HCT116 (cell line): ENCODE results near the gene ID3. TPM values are rescaled to one million over a fixed set of nuclear protein-coding genes. Genes with fewer than 3 reads are reported as not detected.

Experiments
- ATAC-seq: fragments of 200-7000 bp; cut with Tn5 transposase; 2 replicates; pipeline ENCODE4 v1.9.1; 2020; ENCODE audit warnings: mild to moderate bottlenecking, moderate library complexity
- BruUV-seq: library from RNA; stranded (reverse); fragments of 400-500 nt; replicated peaks from 2 replicates; lab custom pipeline; 2021; lab: Mats Ljungman, UMichigan
- CTCF ChIA-PET: fragments of 300-600 bp; sonication (Branson Sonifier 250); formaldehyde crosslinking; loops from one replicate; lab custom pipeline; 2021; ENCODE audit warnings: antibody characterized with exemption; lab: Charles Lee
- POLR2A ChIA-PET: fragments of 300-600, 350-600 bp; sonication (Branson Sonifier 250); formaldehyde crosslinking; loops from one replicate; lab custom pipeline; 2021; ENCODE audit warnings: antibody characterized with exemption; lab: Charles Lee
- RAD21 ChIA-PET, 2 experiments: fragments of 300-600 bp; sonication (Branson Sonifier 250); formaldehyde crosslinking; loops; one replicate each; lab custom pipeline; 2023; ENCODE audit warnings: low total read pairs in 2 of 2; ENCODE audit not compliant: uncharacterized antibody in 2 of 2, unreplicated experiment in 2 of 2, low non-redundant PET in 1 of 2; lab: Charles Lee
- DNase-seq: peaks from one replicate; pipeline ENCODE4 v3.0.0-alpha.2; 2010; ENCODE audit warnings: low read depth, low spot score
- H2AFZ ChIP-seq: fragments of 200-600 bp; shearing (Covaris generic), sonication (generic); 2 replicates; pipeline ENCODE4 v1.6.1; 2017; ENCODE audit warnings: low read depth, mixed run types, mixed read lengths, antibody characterized with exemption, low read length; ENCODE audit not compliant: poor library complexity, severe bottlenecking
- H3K27ac ChIP-seq: 2 replicates; pipeline ENCODE4 v1.5.1; 2012; ENCODE audit warnings: low read depth, low read length
- H3K27me3 ChIP-seq: fragments of 200-600 bp; sonication (generic); 2 replicates; pipeline ENCODE4 v1.6.1; 2016; ENCODE audit warnings: mixed run types, low read length, mixed read lengths; ENCODE audit not compliant: insufficient read depth
- H3K36me3 ChIP-seq, 2 experiments: fragments of 200-500 bp in 1 of 2; fragments of 200-600 bp in 1 of 2; sonication (Bioruptor generic) in 1 of 2; sonication (generic) in 1 of 2; 2 replicates each; pipeline versions ENCODE4 v1.5.1 to v1.6.1; 2014 to 2016; ENCODE audit warnings: low read length in 2 of 2, inconsistent platforms in 1 of 2, mixed read lengths in 1 of 2, mixed run types in 1 of 2; ENCODE audit not compliant: insufficient read depth in 2 of 2, control insufficient read depth in 1 of 2
- H3K4me1 ChIP-seq, 2 experiments: fragments of 200-600 bp in 1 of 2; sonication (generic) in 1 of 2; 2 replicates each; pipeline versions ENCODE4 v1.5.1 to v1.6.1; 2012 to 2017; ENCODE audit warnings: low read length in 2 of 2, inconsistent platforms in 1 of 2, mild to moderate bottlenecking in 1 of 2, mixed read lengths in 1 of 2, mixed run types in 1 of 2, moderate library complexity in 1 of 2; ENCODE audit not compliant: insufficient read depth in 2 of 2, control insufficient read depth in 1 of 2
- H3K4me2 ChIP-seq: fragments of 200-600 bp; sonication (generic); 2 replicates; pipeline ENCODE4 v1.6.1; 2017; ENCODE audit warnings: mixed run types, low read length, mixed read lengths
- H3K4me3 ChIP-seq, 2 experiments: fragments of 200-600 bp in 1 of 2; sonication (generic) in 1 of 2; replicated peaks in 1 of 2; 2 replicates each; pipeline ENCODE4 v1.5.1; 2011 to 2016; ENCODE audit warnings: low read length in 2 of 2, control low read depth in 1 of 2, low read depth in 1 of 2, mild to moderate bottlenecking in 1 of 2, mixed read lengths in 1 of 2, mixed run types in 1 of 2
- H3K79me2 ChIP-seq: fragments of 200-600 bp; sonication (generic); 2 replicates; pipeline ENCODE4 v1.6.1; 2017; ENCODE audit warnings: mild to moderate bottlenecking, mixed run types, low read length, moderate library complexity, mixed read lengths; ENCODE audit not compliant: insufficient read depth
- H3K9ac ChIP-seq: fragments of 200-600 bp; sonication (generic); 2 replicates; pipeline ENCODE4 v1.6.1; 2016; ENCODE audit warnings: low read length, mixed read lengths
- H3K9me2 ChIP-seq: fragments of 200-600 bp; sonication (generic), shearing (Covaris generic); 2 replicates; pipeline ENCODE4 v1.6.1; 2017; ENCODE audit warnings: mixed run types, mild to moderate bottlenecking, moderate library complexity; ENCODE audit not compliant: insufficient read depth
- H3K9me3 ChIP-seq, 2 experiments: fragments of 200-500 bp in 1 of 2; fragments of 200-600 bp in 1 of 2; sonication (Bioruptor generic) in 1 of 2; sonication (generic) in 1 of 2; 2 replicates each; pipeline ENCODE4 v1.6.1; 2014 to 2017; ENCODE audit warnings: low read length in 2 of 2, mixed read lengths in 2 of 2, inconsistent platforms in 1 of 2, low read depth in 1 of 2, mild to moderate bottlenecking in 1 of 2, mixed run types in 1 of 2, moderate library complexity in 1 of 2; ENCODE audit not compliant: control insufficient read depth in 1 of 2, insufficient read depth in 1 of 2
- H4K20me1 ChIP-seq: fragments of 200-600 bp; sonication (generic), shearing (Covaris generic); 2 replicates; pipeline ENCODE4 v1.6.1; 2017; ENCODE audit warnings: mixed run types, mild to moderate bottlenecking, moderate library complexity; ENCODE audit not compliant: insufficient read depth
- CBX3 ChIP-seq: IDR thresholded peaks from 2 replicates; pipeline ENCODE4 v1.6.1; 2012; ENCODE audit warnings: low read depth
- EGR1 ChIP-seq: IDR thresholded peaks from 2 replicates; pipeline ENCODE4 v1.6.1; 2012; ENCODE audit warnings: low read depth
- FOSL1 ChIP-seq: IDR thresholded peaks from 2 replicates; pipeline ENCODE4 v1.6.1; 2012; ENCODE audit warnings: low read depth
- POLR2AphosphoS5 ChIP-seq: IDR thresholded peaks from 2 replicates; pipeline ENCODE4 v1.6.1; 2011; ENCODE audit warnings: mild to moderate bottlenecking, low read depth, low read length, moderate library complexity
- RAD21 ChIP-seq: IDR thresholded peaks from 2 replicates; pipeline ENCODE4 v1.6.1; 2012; ENCODE audit warnings: low read depth, mild to moderate bottlenecking
- SIN3A ChIP-seq: IDR thresholded peaks from 2 replicates; pipeline ENCODE4 v1.6.1; 2012; ENCODE audit warnings: low read depth
- SP1 ChIP-seq: IDR thresholded peaks from 2 replicates; pipeline ENCODE4 v1.6.1; 2012; ENCODE audit warnings: low read depth
- TCF7L2 ChIP-seq: IDR thresholded peaks from 2 replicates; pipeline ENCODE4 v1.7.0; 2011; ENCODE audit warnings: borderline replicate concordance, inconsistent platforms; ENCODE audit not compliant: insufficient read depth, insufficient read length; ENCODE audit errors: extremely low read depth
- ZFX ChIP-seq: fragments of 450-650 bp; IDR thresholded peaks from 2 replicates; pipeline ENCODE4 v1.6.1; 2017
- intact Hi-C: fragments of 100-400 bp; cut with micrococcal nuclease; formaldehyde crosslinking; loops from 2 replicates; pipeline ENCODE4 v1.10.0; 2022
- total RNA-seq: library from RNA; stranded (reverse); gene quantifications from one replicate; pipeline ENCODE4 v1.2.1, GENCODE V29; 2021; ENCODE audit not compliant: unreplicated experiment
- TF ChIP-seq, protein P1 (sequence below): IDR thresholded peaks from 2 replicates; pipeline ENCODE4 v1.6.1; 2012; ENCODE audit warnings: low read depth
- TF ChIP-seq, protein P2 (sequence below): IDR thresholded peaks from 2 replicates; pipeline ENCODE4 v1.6.1; 2011; ENCODE audit warnings: mild to moderate bottlenecking, low read length, moderate library complexity; ENCODE audit not compliant: insufficient replicate concordance; ENCODE audit errors: extremely low read depth
- TF ChIP-seq, protein P3 (sequence below): IDR thresholded peaks from 2 replicates; pipeline ENCODE4 v1.6.1; 2012

The ID3 gene
- total RNA-seq, 1 experiment from 2014 or later = 183 TPM

DNA sequence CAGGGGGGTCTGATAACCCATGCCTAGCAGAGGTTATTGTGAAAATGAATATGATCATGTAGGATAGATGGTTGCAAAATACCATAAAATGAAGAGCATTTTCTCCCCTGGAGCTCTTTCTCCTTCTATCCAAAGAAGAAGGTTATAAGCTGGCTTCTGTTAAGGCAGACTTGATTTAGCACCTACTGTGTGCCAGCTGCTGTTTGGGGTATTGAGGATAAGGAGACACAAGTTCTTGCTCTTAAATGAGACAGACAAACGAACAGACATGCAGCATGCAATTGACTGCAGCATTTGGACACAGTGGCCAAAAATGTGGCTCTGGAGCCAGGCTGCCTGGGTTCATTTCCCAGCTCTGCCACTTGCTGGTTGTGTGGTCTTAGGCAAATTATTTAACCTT, 39.8 kb upstream of the ID3 start:
- CTCF ChIA-PET = interaction anchor here (0.6 to 1.3 kb wide), 2 partner anchors 36 to 59 kb away, joined by 3 to 4 read pairs; no protein-coding TSS in a partner anchor
- no peak for TF ChIP-seq TCF7L2
- no peak for TF ChIP-seq SP1
- no peak for TF ChIP-seq ZFX
- TF ChIP-seq EGR1 = no peak
- TF ChIP-seq FOSL1 = no peak
- TF ChIP-seq RAD21 = no peak
- TF ChIP-seq, protein P1, sequence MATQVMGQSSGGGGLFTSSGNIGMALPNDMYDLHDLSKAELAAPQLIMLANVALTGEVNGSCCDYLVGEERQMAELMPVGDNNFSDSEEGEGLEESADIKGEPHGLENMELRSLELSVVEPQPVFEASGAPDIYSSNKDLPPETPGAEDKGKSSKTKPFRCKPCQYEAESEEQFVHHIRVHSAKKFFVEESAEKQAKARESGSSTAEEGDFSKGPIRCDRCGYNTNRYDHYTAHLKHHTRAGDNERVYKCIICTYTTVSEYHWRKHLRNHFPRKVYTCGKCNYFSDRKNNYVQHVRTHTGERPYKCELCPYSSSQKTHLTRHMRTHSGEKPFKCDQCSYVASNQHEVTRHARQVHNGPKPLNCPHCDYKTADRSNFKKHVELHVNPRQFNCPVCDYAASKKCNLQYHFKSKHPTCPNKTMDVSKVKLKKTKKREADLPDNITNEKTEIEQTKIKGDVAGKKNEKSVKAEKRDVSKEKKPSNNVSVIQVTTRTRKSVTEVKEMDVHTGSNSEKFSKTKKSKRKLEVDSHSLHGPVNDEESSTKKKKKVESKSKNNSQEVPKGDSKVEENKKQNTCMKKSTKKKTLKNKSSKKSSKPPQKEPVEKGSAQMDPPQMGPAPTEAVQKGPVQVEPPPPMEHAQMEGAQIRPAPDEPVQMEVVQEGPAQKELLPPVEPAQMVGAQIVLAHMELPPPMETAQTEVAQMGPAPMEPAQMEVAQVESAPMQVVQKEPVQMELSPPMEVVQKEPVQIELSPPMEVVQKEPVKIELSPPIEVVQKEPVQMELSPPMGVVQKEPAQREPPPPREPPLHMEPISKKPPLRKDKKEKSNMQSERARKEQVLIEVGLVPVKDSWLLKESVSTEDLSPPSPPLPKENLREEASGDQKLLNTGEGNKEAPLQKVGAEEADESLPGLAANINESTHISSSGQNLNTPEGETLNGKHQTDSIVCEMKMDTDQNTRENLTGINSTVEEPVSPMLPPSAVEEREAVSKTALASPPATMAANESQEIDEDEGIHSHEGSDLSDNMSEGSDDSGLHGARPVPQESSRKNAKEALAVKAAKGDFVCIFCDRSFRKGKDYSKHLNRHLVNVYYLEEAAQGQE = no peak
- TF ChIP-seq, protein P2, sequence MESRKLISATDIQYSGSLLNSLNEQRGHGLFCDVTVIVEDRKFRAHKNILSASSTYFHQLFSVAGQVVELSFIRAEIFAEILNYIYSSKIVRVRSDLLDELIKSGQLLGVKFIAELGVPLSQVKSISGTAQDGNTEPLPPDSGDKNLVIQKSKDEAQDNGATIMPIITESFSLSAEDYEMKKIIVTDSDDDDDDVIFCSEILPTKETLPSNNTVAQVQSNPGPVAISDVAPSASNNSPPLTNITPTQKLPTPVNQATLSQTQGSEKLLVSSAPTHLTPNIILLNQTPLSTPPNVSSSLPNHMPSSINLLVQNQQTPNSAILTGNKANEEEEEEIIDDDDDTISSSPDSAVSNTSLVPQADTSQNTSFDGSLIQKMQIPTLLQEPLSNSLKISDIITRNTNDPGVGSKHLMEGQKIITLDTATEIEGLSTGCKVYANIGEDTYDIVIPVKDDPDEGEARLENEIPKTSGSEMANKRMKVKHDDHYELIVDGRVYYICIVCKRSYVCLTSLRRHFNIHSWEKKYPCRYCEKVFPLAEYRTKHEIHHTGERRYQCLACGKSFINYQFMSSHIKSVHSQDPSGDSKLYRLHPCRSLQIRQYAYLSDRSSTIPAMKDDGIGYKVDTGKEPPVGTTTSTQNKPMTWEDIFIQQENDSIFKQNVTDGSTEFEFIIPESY = no peak
- TF ChIP-seq CBX3 = no peak
- no peak for TF ChIP-seq SIN3A
- TF ChIP-seq, protein P3, sequence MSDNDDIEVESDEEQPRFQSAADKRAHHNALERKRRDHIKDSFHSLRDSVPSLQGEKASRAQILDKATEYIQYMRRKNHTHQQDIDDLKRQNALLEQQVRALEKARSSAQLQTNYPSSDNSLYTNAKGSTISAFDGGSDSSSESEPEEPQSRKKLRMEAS = no peak
- no peak for TF ChIP-seq POLR2AphosphoS5
- Histone ChIP-seq H3K9me2 (no peaks in the 10 kb centered on the region), H2AFZ (no peak overlapping the region), H3K4me1 (peaks cover 0 to 9% of the 10 kb centered on the region in 2 experiments; a peak in 2 of 4 replicates), H3K4me2 (no peak overlapping the region), H3K36me3 (no peaks in the 10 kb centered on the region), H3K27me3 (no peaks in the 10 kb centered on the region), H3K79me2 (no peaks in the 10 kb centered on the region), H3K27ac (no peak overlapping the region), H3K4me3 (no peak overlapping the region), H3K9ac (no peak overlapping the region), H4K20me1 (no peaks in the 10 kb centered on the region), H3K9me3 (no peaks in the 10 kb centered on the region)
- RAD21 ChIA-PET = no interaction called here
- BruUV-seq = no TSS peak
- POLR2A ChIA-PET = interaction anchor here (2.0 kb wide), 1 partner anchor 40 kb away, joined by 8 read pairs; the partner anchor contains the start of gene ID3
- ATAC-seq = no peak
- intact Hi-C loops = no loop called here
- DNase-seq = no peak
